Measurements from ENCODE around the gene PDE10A.

PDE10A gene

DNA sequence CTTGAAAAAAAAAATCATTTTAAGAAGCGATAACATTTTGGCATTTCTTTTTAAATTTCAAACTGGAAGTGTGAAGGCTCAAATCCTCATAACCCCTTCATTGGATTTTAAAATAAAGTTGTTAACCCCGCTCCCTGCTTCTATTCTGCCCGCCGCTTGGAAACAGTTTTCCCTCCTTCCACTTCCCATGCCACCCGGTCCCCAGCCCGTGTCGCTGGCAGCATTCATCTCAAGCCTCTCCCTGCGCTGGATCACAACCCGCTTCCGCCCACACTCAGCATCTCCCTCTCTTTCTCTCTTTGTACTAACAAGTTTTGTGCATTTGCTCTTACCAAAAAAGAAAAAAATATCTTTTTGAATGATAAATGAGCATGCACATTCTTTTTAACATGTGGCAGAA, 15.4 kb upstream of the PDE10A start:
- no peak for DNase-seq (ENCODE audit: low spot score)

DNA sequence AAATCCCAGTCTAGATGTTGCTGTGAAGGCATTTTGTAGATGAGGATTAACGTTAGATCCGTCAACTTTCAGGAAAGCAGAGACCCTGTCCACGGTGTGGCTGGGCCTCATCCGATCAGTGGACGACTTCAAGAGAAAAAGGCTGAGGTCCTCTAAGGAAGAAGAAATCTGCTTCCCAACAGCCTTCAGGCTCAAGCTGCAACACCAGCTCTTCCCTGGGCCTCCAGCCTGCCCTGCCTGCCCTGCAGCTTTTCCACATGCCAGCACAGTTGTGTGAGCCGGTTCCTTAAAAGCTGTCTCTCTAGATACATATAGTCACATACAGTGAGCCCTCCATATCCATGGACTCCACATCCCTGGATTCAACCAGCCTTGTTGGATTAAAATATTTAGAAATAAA, 14.1 kb upstream of the PDE10A start:
- no peak for DNase-seq (ENCODE audit: low spot score)

DNA sequence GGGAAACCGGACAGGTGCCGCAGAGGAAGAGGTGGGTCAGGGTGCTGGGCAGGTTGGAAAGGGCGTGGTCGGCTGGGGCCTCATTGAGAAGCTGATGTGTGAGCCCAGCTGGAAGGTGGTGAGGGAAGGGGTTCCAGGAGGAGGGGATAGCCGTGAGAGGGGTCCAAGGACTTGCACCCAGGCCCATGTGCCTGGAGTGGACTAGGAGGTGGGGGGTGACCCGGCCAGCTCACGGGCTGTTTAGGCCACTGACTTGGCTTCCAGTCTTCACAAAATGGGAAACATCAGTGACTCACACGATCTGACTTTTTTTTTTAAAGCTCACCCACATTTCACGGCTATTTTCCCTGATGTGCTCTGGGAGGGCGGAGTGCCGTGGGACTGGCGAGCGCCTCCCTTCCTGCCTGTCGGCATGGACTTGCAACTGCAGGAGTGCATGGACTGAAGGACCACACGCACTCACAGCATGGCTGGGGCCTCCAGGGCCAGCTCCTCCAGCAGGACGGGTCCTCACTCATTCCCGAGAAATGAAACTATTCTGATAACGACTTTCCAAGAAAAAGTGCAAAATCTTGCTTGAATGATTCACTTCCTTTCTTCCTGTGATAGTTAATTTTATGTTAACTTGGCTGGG, 13.5 kb upstream of the PDE10A start:
- peak; percentile 92 for DNase-seq (ENCODE audit: low spot score)

DNA sequence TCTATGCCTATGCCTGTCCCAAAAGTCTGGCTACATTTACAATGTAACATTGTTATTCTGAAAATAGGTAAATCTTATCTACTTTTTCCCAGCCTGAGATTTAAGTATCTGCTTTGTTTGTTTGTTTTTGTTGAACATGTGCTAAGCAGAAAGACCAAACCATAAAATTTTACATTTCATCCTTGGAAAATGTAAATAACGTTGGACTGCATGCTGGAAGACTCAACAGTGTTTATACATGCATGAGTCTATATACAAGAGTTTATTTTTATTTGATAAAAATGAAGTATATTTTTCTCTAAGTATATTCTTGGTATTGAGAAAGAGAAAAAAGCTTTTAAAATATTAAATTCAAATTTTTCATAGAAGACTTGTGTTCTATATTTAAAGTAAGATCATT, 12.1 kb upstream of the PDE10A start:
- DNase-seq (ENCODE audit: low spot score): no peak

DNA sequence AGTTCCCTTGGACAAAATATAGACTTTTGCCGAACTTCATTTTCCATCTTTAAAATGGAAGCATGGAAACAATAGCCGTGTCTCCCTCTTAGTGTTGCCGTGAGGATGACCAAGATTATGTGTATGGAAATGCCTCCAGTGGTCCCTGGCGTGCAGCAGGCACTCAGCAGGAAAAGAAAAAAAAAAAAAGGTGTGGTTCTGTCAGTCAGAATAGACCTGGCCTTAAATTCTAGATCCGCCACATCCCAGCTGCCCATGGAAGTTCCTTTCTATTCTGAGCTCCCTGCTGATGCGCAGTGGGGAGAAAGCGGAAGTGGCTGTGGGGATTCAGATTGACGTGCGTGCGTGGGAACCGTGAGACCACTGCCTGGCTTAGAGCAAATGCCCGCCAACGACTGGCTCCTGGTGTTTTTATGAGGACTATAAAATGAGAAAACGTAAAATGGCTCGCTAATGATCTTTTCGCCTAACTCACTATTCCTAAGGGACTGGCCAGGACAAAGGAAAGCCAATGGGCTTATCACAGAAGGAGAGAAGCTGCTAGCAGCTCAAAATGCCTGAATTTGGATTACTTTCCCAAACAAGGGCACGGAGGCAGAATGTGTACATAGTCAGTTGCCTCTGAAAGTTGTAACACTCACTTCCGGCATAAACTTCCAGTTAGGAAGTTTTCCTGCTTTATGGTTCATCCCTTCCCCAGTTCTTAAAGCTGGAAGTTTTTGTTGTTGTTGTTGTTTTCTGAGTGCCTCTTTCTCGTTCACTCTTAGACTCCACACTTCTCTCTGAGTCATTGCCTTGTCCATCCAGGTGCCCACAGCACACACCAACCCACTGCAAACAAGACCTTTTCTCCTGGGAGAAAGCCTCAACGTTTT, 11.4 kb upstream of the PDE10A start:
- DNase-seq (ENCODE audit: low spot score): no peak

DNA sequence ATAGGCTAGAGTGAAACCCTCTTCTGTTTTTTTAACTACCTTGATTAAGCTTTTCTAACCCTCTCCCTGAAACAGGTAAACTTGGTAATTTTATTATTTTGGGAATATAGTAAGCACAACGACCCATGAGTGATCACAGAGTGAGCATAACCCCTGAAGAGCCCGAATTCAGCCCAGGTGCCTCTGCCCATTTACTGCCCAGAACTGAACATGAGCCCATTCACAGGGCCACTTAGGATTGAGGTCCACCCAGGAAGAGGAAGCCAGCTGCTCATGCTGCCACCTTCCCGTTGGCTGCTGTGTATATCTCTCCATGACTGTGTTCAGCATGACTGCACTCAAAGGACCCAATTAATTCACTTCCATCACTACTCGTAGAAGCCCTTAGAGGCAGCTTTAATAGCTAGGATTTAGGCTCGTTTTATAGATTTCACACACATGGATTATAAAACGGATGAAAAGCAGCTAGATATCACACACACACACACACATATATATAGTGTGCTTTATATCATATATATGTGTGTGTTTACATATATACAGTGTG, 8.3 kb upstream of the PDE10A start:
- no peak for DNase-seq (ENCODE audit: low spot score)

DNA sequence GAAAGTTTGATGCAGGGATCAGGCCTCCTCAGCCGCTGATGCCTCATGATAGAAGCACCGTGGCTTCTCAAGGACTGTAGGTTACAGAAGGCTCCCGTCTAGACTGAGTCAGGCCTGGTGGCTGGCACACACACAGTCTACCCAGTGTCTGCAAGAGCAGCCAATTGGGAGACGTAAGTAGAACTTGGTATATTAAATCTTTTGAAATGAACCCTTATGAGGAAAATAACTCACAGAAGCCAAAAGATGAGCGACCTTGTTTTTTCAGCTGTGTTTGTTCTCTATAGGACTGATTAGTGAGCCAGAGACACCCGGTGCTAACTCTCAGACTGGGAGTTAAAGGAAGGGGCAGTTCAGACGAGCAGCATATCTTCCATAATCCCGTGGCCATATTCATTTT, 5.9 kb upstream of the PDE10A start:
- DNase-seq (ENCODE audit: low spot score): no peak

DNA sequence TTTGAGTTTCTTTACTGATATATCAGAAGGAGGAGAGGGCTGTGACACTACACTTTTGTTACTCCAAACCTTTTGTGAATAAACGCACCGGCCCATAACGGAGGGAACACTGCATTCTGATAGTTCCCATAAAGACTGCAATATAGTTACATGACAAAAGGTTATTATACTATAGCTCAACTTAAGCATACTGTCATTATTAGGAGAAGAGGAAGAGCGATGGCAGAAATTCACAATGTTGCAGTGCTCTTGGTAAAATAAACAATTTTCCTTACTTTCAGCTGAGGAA, 2.3 kb upstream of the PDE10A start:
- no peak for DNase-seq (ENCODE audit: low spot score)

DNA sequence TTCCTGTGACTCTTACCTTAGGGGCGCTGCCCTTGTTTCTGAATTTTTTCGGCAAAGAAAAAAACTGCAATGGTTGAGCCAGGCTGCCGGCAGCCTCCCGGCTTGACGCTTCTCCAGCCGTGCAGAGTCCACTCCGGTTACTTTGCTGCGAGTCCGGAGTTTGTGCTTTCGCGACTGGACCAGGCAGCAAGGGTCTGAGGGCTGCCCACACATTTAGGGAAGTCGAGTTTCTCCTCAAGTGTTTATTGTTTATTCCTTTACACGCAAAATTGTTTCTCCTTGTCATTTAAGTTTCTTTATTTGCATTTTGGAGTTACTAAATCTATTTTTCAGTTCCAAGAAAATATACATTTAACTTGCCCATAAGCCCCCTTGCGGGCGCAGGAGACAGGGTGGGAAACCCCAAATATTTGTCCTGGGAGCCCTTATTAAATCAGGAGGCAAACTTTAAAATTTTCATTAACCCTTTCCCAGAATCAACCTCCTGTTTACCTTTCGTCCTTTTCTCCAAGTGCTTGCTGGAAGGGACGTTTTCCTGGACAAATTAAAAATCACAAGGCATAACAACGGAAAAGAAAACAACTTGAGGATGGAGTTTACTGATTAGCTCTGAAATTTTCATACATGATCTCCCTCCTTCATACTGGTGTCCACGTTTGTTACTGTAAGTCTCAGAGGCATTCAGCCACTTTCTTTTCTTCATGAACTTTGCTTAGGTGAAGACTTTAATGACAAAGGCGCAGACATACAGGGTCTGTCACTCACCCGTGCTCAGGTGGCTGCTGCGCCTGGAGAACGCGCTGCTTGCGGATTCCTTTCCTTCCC, 1.7 kb upstream of the PDE10A start:
- peak; percentile 54 for DNase-seq (ENCODE audit: low spot score)

DNA sequence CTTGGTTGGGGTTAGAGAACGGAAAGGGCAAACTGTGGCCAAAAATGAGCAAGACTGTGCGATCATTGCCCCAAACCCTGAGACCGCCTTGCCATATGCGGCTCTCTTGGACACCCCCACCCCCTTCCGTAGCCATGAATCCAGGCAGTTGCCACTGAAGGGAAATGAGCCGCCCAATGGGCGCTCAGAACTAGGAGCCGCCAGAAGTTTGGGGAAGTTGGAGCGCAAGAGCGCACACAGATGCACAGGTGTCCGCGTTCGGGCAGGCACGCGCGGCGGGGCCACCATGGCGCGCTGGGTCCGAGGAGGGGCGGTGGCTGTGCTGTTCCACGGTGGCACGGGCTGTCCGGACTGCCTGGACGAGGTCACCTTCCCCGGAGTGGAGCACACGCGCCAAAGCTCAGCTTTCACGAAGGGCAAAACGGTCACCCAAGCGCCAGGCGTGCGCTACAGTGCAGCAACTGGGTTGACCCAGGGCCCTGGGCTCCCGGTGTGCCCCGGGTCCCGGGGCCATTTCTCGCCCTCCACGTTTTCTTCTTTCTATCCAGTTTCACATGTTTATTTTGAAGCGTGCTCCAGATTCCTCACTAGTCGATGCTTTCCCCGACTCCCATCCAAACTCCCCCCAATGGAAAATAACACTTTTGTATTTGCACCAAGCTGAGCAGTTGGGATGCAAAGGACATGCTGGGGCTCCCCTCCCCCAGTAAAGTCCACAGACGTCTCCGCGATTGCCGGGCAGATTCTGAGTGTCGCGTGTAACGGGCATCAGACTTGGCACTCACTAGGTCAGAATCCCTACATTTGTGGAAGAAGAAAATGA, 906 bp upstream of the PDE10A start:
- peak; percentile 57 for DNase-seq (ENCODE audit: low spot score)

DNA sequence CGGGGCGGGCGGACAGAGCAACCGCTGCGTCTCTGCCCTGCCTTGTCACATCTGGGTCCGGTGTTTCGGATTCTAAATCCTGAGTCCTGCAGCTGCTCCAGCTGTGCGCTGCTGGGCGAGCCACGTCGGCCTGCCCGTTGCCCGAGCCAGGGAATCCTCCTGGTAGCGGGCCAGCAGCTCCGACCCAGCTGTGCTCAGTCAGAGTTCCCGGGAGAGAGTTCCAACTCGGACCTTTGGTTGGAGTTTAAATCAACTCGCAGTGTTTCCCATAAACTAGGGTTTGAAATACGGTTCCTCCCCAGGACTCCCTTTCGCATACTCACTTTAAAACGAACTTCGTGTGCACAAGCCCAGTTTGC, 315 bp upstream of the PDE10A start:
- peak; percentile 67 for DNase-seq (ENCODE audit: low spot score)

DNA sequence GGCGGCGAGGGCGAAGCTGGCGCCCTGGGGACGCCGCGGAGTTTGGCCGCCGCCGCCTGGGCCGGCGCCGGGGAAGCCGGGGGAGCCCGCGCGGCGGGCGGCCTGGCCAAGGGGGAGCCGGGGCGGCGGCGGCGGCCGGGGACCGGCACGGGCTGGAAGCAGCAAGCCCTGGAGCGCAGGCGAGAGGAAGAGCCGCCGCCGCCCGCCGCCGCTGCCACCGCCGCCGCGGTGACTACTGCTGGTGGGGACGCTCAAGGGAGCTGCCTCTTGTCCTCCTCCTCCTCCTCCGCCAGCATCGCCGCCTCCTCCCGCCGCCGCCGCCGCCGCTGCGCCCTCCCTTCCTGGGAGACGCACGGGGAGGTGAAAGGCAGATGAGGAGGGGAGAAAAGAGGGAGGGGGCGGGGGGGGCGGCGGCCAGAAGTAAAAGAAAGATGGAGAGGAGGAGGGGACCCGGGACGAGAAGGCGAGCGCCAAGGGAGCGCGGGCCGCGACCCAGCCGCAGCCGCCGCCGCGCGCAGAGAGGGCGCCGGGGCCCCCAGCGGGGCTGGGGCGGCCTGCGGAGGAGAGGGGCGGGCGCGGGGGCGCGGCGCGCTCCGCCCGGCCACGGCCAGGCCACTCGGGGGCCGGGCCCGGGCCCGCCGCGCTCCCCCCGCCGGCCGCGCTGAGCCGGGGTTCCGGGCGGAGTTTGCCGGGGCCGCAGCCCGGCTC, 846 bp downstream of the PDE10A start:
- DNase-seq (ENCODE audit: low spot score): peak; percentile 85

DNA sequence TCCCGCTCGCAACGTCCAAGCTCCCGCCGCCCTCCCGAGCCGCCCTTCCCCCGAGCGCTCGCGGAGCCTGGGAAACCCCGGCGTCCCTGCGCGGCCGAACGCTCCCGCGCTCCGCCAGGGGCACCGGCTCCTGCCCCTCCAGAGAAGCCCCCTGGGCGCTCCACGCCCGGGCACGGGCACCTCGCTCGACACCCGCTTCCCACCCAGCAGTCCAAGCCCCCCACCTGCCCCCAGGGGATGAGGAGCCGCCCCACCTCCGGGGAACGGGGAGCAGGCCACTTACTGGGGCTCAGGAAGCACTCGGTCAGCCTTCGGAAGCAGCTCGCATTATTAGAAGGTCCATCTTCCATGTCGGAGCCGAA, 1.4 kb downstream of the PDE10A start:
- peak; percentile 44 for DNase-seq (ENCODE audit: low spot score)

DNA sequence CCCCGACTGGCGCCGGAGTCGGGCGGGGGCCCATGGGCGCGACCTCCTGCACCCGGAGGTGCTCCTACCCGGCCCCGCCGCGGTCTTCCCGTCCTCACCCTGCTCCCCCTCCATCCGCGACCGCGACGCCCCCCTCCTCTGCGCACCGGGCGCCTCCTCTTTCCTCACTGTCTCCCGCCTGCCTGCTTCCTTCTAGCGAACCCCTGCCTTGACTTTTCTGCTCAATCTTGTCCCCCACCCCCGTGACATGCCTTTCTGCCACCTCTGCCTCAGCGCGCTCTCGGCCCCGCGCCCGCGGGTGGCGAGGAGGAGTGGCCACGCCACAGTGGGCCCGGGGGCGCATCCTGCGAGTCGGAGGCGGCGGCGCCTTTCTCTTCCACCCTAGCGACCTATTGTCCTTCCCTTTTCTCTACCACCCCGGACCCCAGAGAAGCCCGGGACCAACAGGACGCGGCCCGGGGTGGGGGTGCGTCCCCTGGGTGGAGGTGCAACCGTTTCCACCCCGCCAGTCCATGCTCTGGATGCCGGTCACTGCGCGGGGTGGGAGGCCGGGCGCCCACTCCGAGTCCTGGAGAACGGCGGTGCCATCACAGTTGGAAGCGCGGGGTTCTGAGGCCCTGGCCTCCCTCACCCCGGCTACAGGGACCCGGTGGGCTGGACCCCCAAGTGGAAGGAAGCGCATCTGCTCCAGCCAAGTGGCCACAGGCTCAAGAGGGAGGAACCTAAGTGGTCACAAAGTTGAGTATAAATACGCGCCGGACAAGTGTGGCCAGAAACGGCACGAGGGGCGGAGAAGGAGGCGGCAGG, 2.0 kb downstream of the PDE10A start:
- no peak for DNase-seq (ENCODE audit: low spot score)

DNA sequence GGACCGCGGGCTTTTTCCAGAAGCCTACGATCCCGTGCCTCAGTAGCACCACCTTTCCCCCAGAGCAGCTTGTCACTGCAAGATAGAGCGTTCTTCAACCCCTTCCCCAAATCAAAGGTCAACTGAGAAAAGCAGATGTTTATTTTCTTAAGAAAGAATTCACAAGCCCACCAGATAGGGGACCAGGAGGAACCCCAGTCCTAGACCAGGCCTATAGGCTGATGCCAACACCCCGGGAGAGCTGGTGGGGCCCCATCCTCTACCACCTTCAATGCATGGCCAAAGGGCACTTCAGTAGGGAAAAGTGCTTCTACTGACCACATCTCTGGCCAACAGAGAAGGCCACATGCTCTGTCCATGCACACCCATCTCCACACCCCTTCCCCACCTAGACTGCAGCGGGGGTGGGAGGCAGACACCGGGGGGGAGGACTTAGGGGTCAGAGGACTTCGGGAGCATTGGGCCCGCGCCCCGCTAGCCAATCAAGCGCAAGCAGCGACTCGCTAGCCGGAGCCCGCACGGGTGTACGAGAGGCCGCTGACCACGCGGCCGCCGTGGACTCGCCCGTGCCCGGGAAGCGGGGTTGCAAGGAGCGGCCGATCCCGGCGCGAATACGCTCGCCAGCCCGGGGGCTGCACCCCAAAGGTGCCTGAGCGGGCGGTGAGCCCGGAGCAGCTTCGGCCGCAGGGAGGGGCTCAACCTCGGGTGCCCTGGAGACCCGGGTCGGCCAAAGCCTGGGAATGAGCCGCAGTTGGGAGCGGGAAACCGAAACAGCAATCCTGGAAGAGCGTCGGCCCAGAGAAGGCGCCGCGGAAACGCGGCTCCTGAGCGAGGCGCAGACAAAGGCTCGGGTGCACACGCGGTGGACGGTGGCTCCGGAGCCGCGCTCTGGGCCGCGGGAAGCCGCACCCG, 2.8 kb downstream of the PDE10A start:
- DNase-seq (ENCODE audit: low spot score): peak; percentile 54

DNA sequence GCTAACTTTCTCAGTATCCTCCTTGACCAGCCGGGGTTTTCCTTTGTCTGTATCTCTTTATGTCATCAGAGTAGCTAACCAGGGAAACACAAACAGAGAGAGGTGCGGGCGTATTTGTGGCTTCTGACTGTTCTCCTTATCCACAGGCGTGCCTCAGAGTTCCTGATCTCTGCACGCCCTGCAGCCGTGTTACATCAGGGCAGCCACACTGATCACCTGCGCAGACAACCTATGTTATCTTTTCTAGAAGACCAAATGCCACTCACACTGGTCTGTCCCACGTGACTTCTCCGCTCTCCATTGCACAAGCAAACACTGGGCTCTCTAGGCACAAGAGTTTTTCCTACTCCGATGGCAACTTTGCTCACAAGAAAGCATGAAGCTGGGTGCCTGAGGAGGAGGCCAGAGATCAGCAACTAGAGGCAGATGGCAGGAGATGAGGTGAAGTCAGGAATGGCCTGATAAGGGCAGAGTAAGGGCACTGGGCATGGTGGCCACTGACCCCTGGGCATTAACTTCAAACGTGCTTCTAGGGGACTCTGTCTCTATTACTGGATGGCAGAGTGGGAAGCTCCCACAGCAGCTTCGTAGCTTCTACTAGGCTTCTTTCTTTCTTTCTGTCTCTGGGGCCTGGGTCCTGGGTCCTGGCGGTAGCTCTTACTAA, 4.5 kb downstream of the PDE10A start:
- no peak for DNase-seq (ENCODE audit: low spot score)

DNA sequence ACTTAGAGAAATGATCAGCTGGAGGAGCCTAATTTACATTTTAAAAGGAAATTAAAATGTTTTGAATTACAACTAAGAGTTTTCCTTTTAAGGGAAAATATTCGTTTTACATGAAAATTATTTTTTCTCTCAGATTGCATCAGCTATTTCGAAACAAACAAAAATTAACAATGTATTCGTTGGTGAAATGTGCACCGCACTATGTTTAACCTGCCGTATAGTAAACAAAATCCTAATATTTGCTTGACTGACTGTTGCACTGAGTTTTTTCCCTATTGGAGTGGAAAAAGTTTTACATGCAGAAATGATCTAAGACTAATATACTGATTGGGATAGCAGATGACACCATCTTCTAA, 5.7 kb downstream of the PDE10A start:
- no peak for DNase-seq (ENCODE audit: low spot score)

DNA sequence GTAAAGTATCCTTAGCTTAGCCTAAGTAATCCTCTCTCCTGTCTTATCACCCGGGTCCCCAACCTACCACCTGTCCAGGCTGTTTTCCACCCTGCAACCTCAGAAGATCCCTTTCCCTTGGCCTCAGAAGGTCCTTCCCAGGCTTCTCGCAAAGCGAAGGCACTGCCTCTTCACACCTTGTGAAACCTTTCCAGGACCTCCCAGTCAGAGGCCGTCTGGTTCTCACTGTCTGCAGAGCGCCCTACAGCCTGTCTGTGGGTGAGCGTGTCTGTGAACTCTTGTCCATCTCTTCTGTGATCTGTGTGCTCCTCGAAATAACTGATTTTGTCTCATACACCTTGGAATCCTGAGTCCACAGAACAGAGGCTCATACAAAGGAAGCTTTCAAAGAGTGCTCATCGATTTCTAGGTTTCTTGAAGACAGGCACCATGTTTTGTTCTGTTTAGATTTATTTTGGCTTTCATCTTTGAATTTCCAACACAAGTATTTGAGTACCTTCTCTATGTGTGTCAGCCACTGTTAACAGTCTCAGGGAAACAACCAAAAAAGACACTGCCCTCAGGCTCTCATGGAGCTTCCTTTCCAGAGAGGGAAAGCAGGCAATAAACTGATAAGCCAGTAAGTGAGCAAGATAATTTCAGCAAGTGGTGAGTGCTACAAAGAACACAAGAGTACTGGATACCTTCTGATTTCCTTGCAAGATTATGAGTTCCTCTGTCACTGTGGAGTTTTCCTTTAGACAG, 6.3 kb downstream of the PDE10A start:
- DNase-seq (ENCODE audit: low spot score): no peak
